AG04450 (cell line): Measurements from ENCODE around the gene METTL27. TPM values are rescaled to one million over a fixed set of nuclear protein-coding genes. Genes with fewer than 3 reads are reported as not detected.

Experiments used
- CTCF ChIA-PET: fragments of 300-600, 350-600 bp; formaldehyde crosslinking; extraction: SDS; loops from one replicate; lab custom pipeline; 2022; ENCODE audit warnings: antibody characterized with exemption, inconsistent platforms; lab: Charles Lee
- POLR2A ChIA-PET: fragments of 350-600 bp; formaldehyde crosslinking; extraction: SDS; loops from one replicate; lab custom pipeline; 2021; ENCODE audit warnings: antibody characterized with exemption, inconsistent platforms; lab: Yijun Ruan, JAX
- DNase-seq: peaks from one replicate; pipeline ENCODE4 v3.0.0-alpha.2; 2011; ENCODE audit warnings: low read depth, low spot score
- H3K27ac ChIP-seq: one replicate; pipeline ENCODE4 v1.5.1; 2012; ENCODE audit warnings: low read depth, low read length, control low read depth
- H3K27me3 ChIP-seq: one replicate; pipeline ENCODE4 v1.6.0; 2012; ENCODE audit warnings: low read length; ENCODE audit not compliant: control insufficient read depth, insufficient read depth
- H3K4me3 ChIP-seq: 2 replicates; pipeline ENCODE4 v1.5.1; 2011; ENCODE audit warnings: mild to moderate bottlenecking, low read depth, low read length, control low read depth
- H3K9me3 ChIP-seq: 2 replicates; pipeline ENCODE4 v1.5.1; 2012; ENCODE audit warnings: low read length; ENCODE audit not compliant: control insufficient read depth, insufficient read depth
- polyA plus RNA-seq: library from polyadenylated mRNA; depleted of rRNA; stranded (reverse); fragments of >200 nt; gene quantifications from 2 replicates; pipeline ENCODE4 v1.2.3, GENCODE V29; 2011
- TF ChIP-seq, protein P1 (sequence below): IDR thresholded peaks from 2 replicates; pipeline ENCODE4 v1.5.1; 2011; ENCODE audit warnings: low read depth, low read length, control low read depth, inconsistent platforms

Gene METTL27
- polyA plus RNA-seq, 1 experiment, result 2.6 TPM

DNA sequence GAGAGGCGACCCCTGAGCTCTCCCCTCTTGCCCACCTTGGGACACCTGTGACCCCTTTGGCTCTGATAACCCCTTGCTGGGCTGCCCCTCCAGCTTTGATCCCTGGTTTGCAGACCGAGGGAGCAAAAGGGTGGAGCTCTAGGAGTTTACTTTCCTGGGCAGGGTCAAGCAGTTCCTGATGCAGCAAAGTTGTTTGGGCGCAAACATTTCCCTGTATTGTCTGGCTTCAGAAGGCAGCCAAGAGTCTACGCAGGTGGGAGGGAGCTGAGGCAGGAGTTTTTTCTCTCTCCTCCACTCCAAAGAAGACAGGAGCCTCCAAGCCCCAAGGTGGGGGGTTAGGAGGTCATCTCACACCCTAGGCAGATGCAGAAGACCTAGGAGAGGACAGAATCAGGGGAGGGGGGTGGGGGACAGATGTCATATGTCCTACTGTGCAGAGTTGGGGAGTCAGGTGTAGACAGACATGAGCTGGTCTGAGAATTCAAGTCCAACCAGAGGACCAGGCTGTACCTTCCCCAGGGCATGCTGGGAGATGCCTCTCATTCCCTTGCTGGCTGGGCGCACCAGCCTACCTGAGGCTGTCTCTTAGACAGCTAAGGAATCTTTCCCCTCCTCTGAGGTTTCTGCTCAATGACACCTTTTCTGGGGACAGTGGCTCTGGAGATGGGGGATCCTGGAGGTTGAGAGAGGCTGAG, 39.2 kb upstream of the METTL27 start:
- no peaks in the 10 kb centered on the region; the same call in 1 of the 2 replicates for H3K9me3 ChIP-seq
- no peak overlapping the region for H3K4me3 ChIP-seq
- no peak for DNase-seq
- H3K27me3 ChIP-seq, result peaks cover 3% of the 10 kb centered on the region
- ChIA-PET POLR2A (no interaction called here), CTCF (interaction anchor here (2.5 kb wide), 1 partner anchor 145 kb away, joined by 14 read pairs; no protein-coding TSS in a partner anchor)
- H3K27ac ChIP-seq, result no peak overlapping the region
- TF ChIP-seq, protein P1, sequence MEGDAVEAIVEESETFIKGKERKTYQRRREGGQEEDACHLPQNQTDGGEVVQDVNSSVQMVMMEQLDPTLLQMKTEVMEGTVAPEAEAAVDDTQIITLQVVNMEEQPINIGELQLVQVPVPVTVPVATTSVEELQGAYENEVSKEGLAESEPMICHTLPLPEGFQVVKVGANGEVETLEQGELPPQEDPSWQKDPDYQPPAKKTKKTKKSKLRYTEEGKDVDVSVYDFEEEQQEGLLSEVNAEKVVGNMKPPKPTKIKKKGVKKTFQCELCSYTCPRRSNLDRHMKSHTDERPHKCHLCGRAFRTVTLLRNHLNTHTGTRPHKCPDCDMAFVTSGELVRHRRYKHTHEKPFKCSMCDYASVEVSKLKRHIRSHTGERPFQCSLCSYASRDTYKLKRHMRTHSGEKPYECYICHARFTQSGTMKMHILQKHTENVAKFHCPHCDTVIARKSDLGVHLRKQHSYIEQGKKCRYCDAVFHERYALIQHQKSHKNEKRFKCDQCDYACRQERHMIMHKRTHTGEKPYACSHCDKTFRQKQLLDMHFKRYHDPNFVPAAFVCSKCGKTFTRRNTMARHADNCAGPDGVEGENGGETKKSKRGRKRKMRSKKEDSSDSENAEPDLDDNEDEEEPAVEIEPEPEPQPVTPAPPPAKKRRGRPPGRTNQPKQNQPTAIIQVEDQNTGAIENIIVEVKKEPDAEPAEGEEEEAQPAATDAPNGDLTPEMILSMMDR, result no peak

- POLR2A ChIA-PET, result no interaction called here
- CTCF ChIA-PET, result interaction anchor here (2.5 kb wide), 1 partner anchor 146 kb away, joined by 14 read pairs; no protein-coding TSS in a partner anchor
- no peaks in the 10 kb centered on the region for H3K9me3 ChIP-seq
- H3K27me3 ChIP-seq, result peaks cover 3% of the 10 kb centered on the region
- DNase-seq, result no peak
- TF ChIP-seq, protein P1, result no peak
- no peak overlapping the region for H3K27ac ChIP-seq
- no peak overlapping the region for H3K4me3 ChIP-seq
These were observed 38.5 kb upstream of the METTL27 start for GRCh38 chr7:73880755-73881328.

- H3K27me3 ChIP-seq, result peaks cover 3% of the 10 kb centered on the region
- DNase-seq, result no peak
These were observed 37.8 kb upstream of the METTL27 start for GRCh38 chr7:73879977-73880681.

DNA sequence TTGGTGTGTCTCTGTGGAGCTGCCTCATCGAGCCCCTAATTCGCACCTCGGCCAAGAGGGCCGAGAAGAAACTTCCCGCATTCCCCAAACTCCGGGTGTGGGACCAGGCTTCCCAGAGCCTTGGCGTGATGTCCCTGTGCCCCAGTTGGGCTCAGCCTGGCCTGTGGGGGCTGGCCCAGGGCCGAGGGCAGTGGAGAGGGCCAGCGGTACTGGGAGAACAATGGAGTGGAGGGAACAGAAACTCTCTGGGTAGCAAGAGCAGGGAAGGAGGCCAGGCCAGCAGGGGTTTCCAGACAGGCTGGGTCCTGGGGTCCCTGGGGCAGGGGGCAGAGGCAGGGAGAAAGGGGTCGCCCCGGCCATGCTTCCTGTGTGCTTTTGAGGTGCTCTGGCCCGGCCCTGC, 34.7 kb upstream of the METTL27 start:
- Histone ChIP-seq H3K27ac (no peak overlapping the region), H3K4me3 (no peak overlapping the region), H3K9me3 (no peaks in the 10 kb centered on the region), H3K27me3 (peaks cover 3% of the 10 kb centered on the region)
- CTCF ChIA-PET, result no interaction called here
- no peak for DNase-seq
- TF ChIP-seq, protein P1, result no peak
- POLR2A ChIA-PET, result no interaction called here

More at GRCh38 chr7:73879977-73880681, 37.8 kb upstream of the METTL27 start:
- Histone ChIP-seq H3K27ac (peak overlapping the region; percentile 31), H3K4me3 (no peak overlapping the region), H3K9me3 (no peaks in the 10 kb centered on the region)
- TF ChIP-seq, protein P1, result no peak
- ChIA-PET POLR2A (interaction anchor here (0.6 to 0.7 kb wide), 3 partner anchors 11 to 21 kb away, joined by 3 to 4 read pairs (median 3); no protein-coding TSS in a partner anchor), CTCF (interaction anchor here (1.1 to 2.5 kb wide), 2 partner anchors 146 to 147 kb away, joined by 4 to 14 read pairs; no protein-coding TSS in a partner anchor)
